K562 (cell line): ENCODE measurements around the gene MYL1. TPM values are rescaled to one million over a fixed set of nuclear protein-coding genes. Genes with fewer than 3 reads are reported as not detected.

ENCODE experiments used
- ATAC-seq: fragments of 200-7000 bp; cut with Tn5 transposase; 3 replicates; pipeline ENCODE4 v1.9.1; 2020; ENCODE audit warnings: moderate library complexity
- BruUV-seq: library from RNA; stranded (reverse); fragments of 400-500 nt; replicated peaks from 2 replicates; lab custom pipeline; 2021; lab: Mats Ljungman, UMichigan
- CTCF ChIA-PET: fragments of 300-600 bp; formaldehyde crosslinking; extraction: SDS; loops from one replicate; lab custom pipeline; 2021; ENCODE audit warnings: low intra/inter-chr PET ratio; lab: Yijun Ruan, JAX
- POLR2A ChIA-PET: fragments of 300-600, 350-650 bp; sonication (Branson Sonifier 250); formaldehyde crosslinking; extraction: SDS; loops from one replicate; lab custom pipeline; 2021; ENCODE audit warnings: antibody characterized with exemption, inconsistent platforms; lab: Yijun Ruan, JAX
- DNase-seq, 4 experiments: peaks; one replicate each; pipeline versions ENCODE4 v3.0.0 to v3.0.0-alpha.2; 2011 to 2018; ENCODE audit warnings: low spot score in 3 of 4, mixed read lengths in 3 of 4; ENCODE audit errors: extremely low read depth in 1 of 4
- FAIRE-seq: peaks from 2 replicates; lab custom pipeline; 2011; peaks lifted over from hg19 to GRCh38; lab: Jason Lieb, UNC
- H2AFZ ChIP-seq: 2 replicates; pipeline ENCODE4 v1.6.0; 2011; ENCODE audit warnings: low read depth, low read length, control low read depth, inconsistent platforms
- H3K27ac ChIP-seq: fragments of 200-600 bp; 3 replicates; pipeline ENCODE4 v1.8.0; 2011; ENCODE audit warnings: low read depth, mild to moderate bottlenecking, control low read depth, inconsistent platforms, low read length, moderate library complexity, mixed read lengths; ENCODE audit errors: extremely low read depth
- H3K27me3 ChIP-seq, 2 experiments: fragments of 300-600 bp in 1 of 2; 2 replicates in 1 of 2; 3 replicates in 1 of 2; pipeline versions ENCODE4 v1.6.0 to v1.8.0; 2011; ENCODE audit warnings: inconsistent platforms in 2 of 2, low read length in 2 of 2, mild to moderate bottlenecking in 1 of 2, mixed read lengths in 1 of 2, moderate library complexity in 1 of 2; ENCODE audit not compliant: control insufficient read depth in 2 of 2, insufficient read depth in 2 of 2
- H3K36me3 ChIP-seq: fragments of 300-600 bp; 3 replicates; pipeline ENCODE4 v1.8.0; 2011; ENCODE audit warnings: mild to moderate bottlenecking, low read length, inconsistent platforms; ENCODE audit not compliant: control insufficient read depth, insufficient read depth
- H3K4me1 ChIP-seq, 2 experiments: fragments of 200-600 bp in 1 of 2; replicated peaks in 1 of 2; 2 replicates in 1 of 2; 3 replicates in 1 of 2; pipeline versions ENCODE4 v1.5.1 to v1.8.0; 2011; ENCODE audit warnings: inconsistent platforms in 2 of 2, low read length in 2 of 2, mild to moderate bottlenecking in 1 of 2, mixed read lengths in 1 of 2, moderate library complexity in 1 of 2; ENCODE audit not compliant: control insufficient read depth in 2 of 2, insufficient read depth in 2 of 2
- H3K4me2 ChIP-seq: 2 replicates; pipeline ENCODE4 v1.6.1; 2011; ENCODE audit warnings: low read length, control low read depth, inconsistent platforms, mixed read lengths; ENCODE audit not compliant: insufficient read depth
- H3K4me3 ChIP-seq: fragments of 200-600 bp; sonication (generic), shearing (Covaris generic); 2 replicates; pipeline ENCODE4 v1.5.1; 2016; ENCODE audit warnings: control low read depth, inconsistent platforms
- H3K79me2 ChIP-seq: fragments of 200-600 bp; 3 replicates; pipeline ENCODE4 v1.8.0; 2011; ENCODE audit warnings: low read length, inconsistent platforms; ENCODE audit not compliant: control insufficient read depth, insufficient read depth
- H3K9ac ChIP-seq, 2 experiments: 2 replicates each; pipeline versions ENCODE4 v1.6.0 to v1.6.1; 2011; ENCODE audit warnings: low read depth in 2 of 2, low read length in 2 of 2, control low read depth in 1 of 2, inconsistent platforms in 1 of 2, mild to moderate bottlenecking in 1 of 2, mixed read lengths in 1 of 2; ENCODE audit not compliant: insufficient read depth in 1 of 2
- H3K9me1 ChIP-seq: one replicate; pipeline ENCODE4 v1.6.0; 2011; ENCODE audit warnings: inconsistent platforms, mild to moderate bottlenecking, low read length, moderate library complexity; ENCODE audit not compliant: control insufficient read depth, insufficient read depth
- H3K9me3 ChIP-seq: replicated peaks from 2 replicates; pipeline ENCODE4 v1.5.1; 2011; ENCODE audit warnings: low read depth, low read length, inconsistent platforms; ENCODE audit not compliant: control insufficient read depth, insufficient read depth
- H4K20me1 ChIP-seq: replicated peaks from 2 replicates; pipeline ENCODE4 v1.6.1; 2011; ENCODE audit warnings: low read length, inconsistent platforms, mixed read lengths; ENCODE audit not compliant: control insufficient read depth, insufficient read depth
- EWSR1 ChIP-seq: fragments of 450-650 bp; IDR thresholded peaks from 2 replicates; pipeline ENCODE4 v1.6.1; 2018; ENCODE audit warnings: borderline replicate concordance, mild to moderate bottlenecking, low read depth, moderate library complexity; ENCODE audit not compliant: partially characterized antibody
- MBD1 ChIP-seq: fragments of 250-450 bp; sonication (Bioruptor Pico); IDR thresholded peaks from 2 replicates; pipeline ENCODE4 v1.8.0; 2022; ENCODE audit warnings: inconsistent platforms
- RBFOX2 ChIP-seq: fragments of 200-400 bp; formaldehyde crosslinking; IDR thresholded peaks from 2 replicates; pipeline ENCODE4 v1.6.1; 2017; ENCODE audit warnings: low read depth, mild to moderate bottlenecking, low read length, moderate library complexity
- ZBTB12 ChIP-seq: fragments of 250-450 bp; sonication (Bioruptor Pico); IDR thresholded peaks from 2 replicates; pipeline ENCODE4 v1.4.0; 2020
- WGBS: fragments of 100-300 bp; shearing (Covaris generic); methylation state at CpG from one replicate; pipeline ENCODE4 v1.1.6; 2016; ENCODE audit warnings: low coverage, mixed read lengths; ENCODE audit not compliant: insufficient coverage; ENCODE audit errors: missing lambda C conversion rate; 5-methylcytosine and 5-hydroxymethylcytosine counted together
- in situ Hi-C: fragments of 300-500 bp; cut with MboI; formaldehyde crosslinking; loops from 4 replicates; pipeline ENCODE4 v1.15.0; 2018; ENCODE audit warnings: inconsistent platforms, mixed read lengths
- intact Hi-C: fragments of 100-400 bp; cut with micrococcal nuclease; formaldehyde crosslinking; loops from 2 replicates; pipeline ENCODE4 v1.14.2; 2022
- polyA plus RNA-seq, 8 experiments: library from polyadenylated mRNA; depleted of rRNA in 4 of 8; stranded (reverse) in 5 of 8; unstranded in 3 of 8; fragments of >200 nt; fragmentation: Nextera tagmentation in 2 of 8; fragmentation: Illumina TruSeq in 1 of 8; extraction: Ambion mirVana in 2 of 8; extraction: Trizol in 1 of 8; gene quantifications; 2 replicates each; pipeline versions ENCODE4 v1.2.1 to v1.2.3, GENCODE V29; 2011 to 2014; ENCODE audit warnings: inconsistent platforms in 1 of 8, missing spikeins in 1 of 8
- total RNA-seq, 7 experiments: library from RNA; depleted of rRNA in 6 of 7; stranded (reverse); fragments of >200 nt in 6 of 7; fragmentation: Illumina TruSeq in 2 of 7; extraction: Trizol in 2 of 7; gene quantifications; 2 replicates each; pipeline versions ENCODE4 v1.2.1 to v1.2.3, GENCODE V29; 2011 to 2021; ENCODE audit warnings: low replicate concordance in 1 of 7

MYL1 gene
- total and polyA plus RNA-seq, 9 of the 15 experiments (the other 6 are each of a cell fraction or from before 2014, with no cell fraction given): not detected

GRCh38 chr2:210337159-210337558 lies 22.2 kb upstream of the MYL1 start:
- no peaks in the 10 kb centered on the region for H4K20me1 ChIP-seq
- H3K27ac ChIP-seq: no peak overlapping the region
- TF ChIP-seq MBD1: no peak
- ATAC-seq: no peak
- CTCF ChIA-PET: no interaction called here
- in situ Hi-C loops (no loop called here), intact Hi-C loops (no loop called here)
- H3K4me3 ChIP-seq: no peak overlapping the region
- H3K4me2 ChIP-seq: no peak overlapping the region
- DNase-seq: no peak
- H3K4me1 ChIP-seq: no peaks in the 10 kb centered on the region
- no peaks in the 10 kb centered on the region for H3K79me2 ChIP-seq
- no peaks in the 10 kb centered on the region for H3K27me3 ChIP-seq
- WGBS: 0% methylated on average over 1 of the region's 2 CpGs
- H3K9me3 ChIP-seq: no peaks in the 10 kb centered on the region
- H3K9me1 ChIP-seq: no peaks in the 10 kb centered on the region
- POLR2A ChIA-PET: no interaction called here
- H3K36me3 ChIP-seq: no peaks in the 10 kb centered on the region
- no TSS peak for BruUV-seq
- H2AFZ ChIP-seq: no peak overlapping the region
- no peak for FAIRE-seq
- no peak overlapping the region for H3K9ac ChIP-seq

GRCh38 chr2:210324906-210325305 lies 9.9 kb upstream of the MYL1 start:
- no peak for DNase-seq
- intact Hi-C loops (no loop called here), in situ Hi-C loops (no loop called here)
- TF ChIP-seq ZBTB12 (CRISPR knock-in tag) (no peak), RBFOX2 (no peak), EWSR1 (no peak)
- Histone ChIP-seq H3K4me2 (no peak overlapping the region), H3K9me3 (no peaks in the 10 kb centered on the region), H3K9ac (no peak overlapping the region), H3K4me3 (no peak overlapping the region), H3K27ac (no peak overlapping the region), H2AFZ (no peak overlapping the region), H4K20me1 (no peaks in the 10 kb centered on the region), H3K79me2 (no peaks in the 10 kb centered on the region), H3K27me3 (no peaks in the 10 kb centered on the region), H3K9me1 (no peaks in the 10 kb centered on the region), H3K36me3 (no peaks in the 10 kb centered on the region), H3K4me1 (no peaks in the 10 kb centered on the region)
- BruUV-seq: no TSS peak
- ATAC-seq: no peak
- ChIA-PET CTCF (no interaction called here), POLR2A (no interaction called here)
- under 1% methylated on average over 9 of the region's 9 CpGs for WGBS
- no peak for FAIRE-seq
